ENCODE data around the gene MT1A. TPM values are rescaled to one million over a fixed set of nuclear protein-coding genes. Genes with fewer than 3 reads are reported as not detected.

MT1A gene
- polyA plus RNA-seq, 1 of the 3 experiments (the other 2 are of a cell fraction), result 5.4 TPM

DNA sequence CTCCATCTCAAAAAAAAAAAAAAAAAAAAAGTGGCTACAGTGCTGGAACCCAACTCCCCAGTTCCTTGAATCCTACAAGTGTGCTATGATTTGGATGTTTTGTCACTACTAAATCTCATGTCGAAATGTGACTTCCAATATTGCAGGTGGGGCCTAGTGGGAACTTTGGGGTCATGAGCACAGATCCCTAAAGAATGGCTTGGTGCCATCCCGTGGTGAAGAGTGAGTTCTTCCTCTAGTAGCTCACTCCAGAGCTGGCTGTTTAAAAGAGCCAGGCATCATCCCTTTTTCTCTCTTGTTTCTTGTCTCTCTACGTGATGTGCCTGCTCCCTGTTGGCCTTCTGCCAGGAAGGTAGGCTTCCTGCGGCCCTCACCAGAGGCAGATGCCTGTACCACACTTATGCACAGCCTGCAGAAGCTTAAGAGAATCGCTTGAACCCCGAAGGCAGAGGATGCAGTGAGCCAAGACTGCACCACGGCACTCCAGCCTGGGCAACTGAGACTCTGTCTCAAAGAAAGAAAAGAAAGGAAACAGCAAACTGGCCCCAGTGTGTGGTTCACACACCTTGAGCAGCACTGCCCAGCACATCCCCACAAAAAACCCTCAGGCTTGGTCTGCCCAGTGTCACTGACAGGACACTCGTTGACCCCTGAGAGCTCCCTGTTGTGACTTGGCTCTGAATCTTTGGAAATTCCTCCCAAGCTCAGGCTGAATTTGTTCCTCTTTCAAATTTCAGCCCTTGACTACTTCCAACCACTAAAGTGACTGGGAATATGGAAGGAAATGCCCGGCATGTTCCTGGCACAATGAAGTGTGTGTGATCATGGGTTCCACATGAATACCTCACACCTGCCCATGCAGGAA, 9.7 kb upstream of the MT1A start:
- H3K27me3 ChIP-seq (ENCODE audit: insufficient read depth), result no peaks in the 10 kb centered on the region; the same call in 1 of the 2 replicates
- ChIA-PET POLR2A (no interaction called here), CTCF (interaction anchor here (0.7 kb wide), 1 partner anchor 161 kb away, joined by 3 read pairs; no protein-coding TSS in a partner anchor)
- H3K79me2 ChIP-seq (ENCODE audit: insufficient read depth), result peaks cover 13% of the 10 kb centered on the region; the same call in 1 of the 2 replicates
- no peak overlapping the region for H3K4me3 ChIP-seq (ENCODE audit: low read depth in 2 of 2, low read length in 1 of 2)
- no peak for DNase-seq
- no peak overlapping the region for H3K27ac ChIP-seq (ENCODE audit: low read depth in 2 of 2, low read length in 1 of 2)
- H2AFZ ChIP-seq (ENCODE audit: low read depth), result no peak overlapping the region
- no peak overlapping the region for H3K4me2 ChIP-seq
- peaks cover 7% of the 10 kb centered on the region for H3F3A ChIP-seq (replicated peaks; ENCODE audit: insufficient read depth)
- WGBS (ENCODE audit: low lambda C conversion rate), result 83% methylated on average over 9 of the region's 9 CpGs
- H3K9me2 ChIP-seq, result no peaks in the 10 kb centered on the region
- TF ChIP-seq CTCF (IDR thresholded peaks at IDR 0.05) (0 out of 2 replicates have a peak, but pooled peaks have one; percentile 6), NFIC (IDR thresholded peaks at IDR 0.05; ENCODE audit: borderline replicate concordance) (peak; percentile 6; the same call in 1 of the 2 replicates), SMC3 (IDR thresholded peaks at IDR 0.05; ENCODE audit: low read depth, low read length) (no peak)
- H3K9ac ChIP-seq, result no peak overlapping the region
- H4K20me1 ChIP-seq (ENCODE audit: insufficient read depth), result no peaks in the 10 kb centered on the region
- peaks cover 7 to 20% of the 10 kb centered on the region in 2 experiments; a peak in 1 of 4 replicates for H3K4me1 ChIP-seq (ENCODE audit: control insufficient read depth in 1 of 2, insufficient read depth in 2 of 2, low read depth in 1 of 2, low read length in 1 of 2)
- H3K36me3 ChIP-seq (replicated peaks in 1 of 2; ENCODE audit: control insufficient read depth in 1 of 2, insufficient read depth in 2 of 2, low read length in 1 of 2), result no peaks in the 10 kb centered on the region
- no peaks in the 10 kb centered on the region for H3K9me3 ChIP-seq

- ChIA-PET POLR2A (interaction anchor here (1.2 kb wide), 1 partner anchor 11 kb away, joined by 3 read pairs; no protein-coding TSS in a partner anchor), CTCF (interaction anchor here (1.2 to 1.7 kb wide), 2 partner anchors 29 to 73 kb away, joined by 5 to 6 read pairs; no protein-coding TSS in a partner anchor)
- peak; percentile 76 for DNase-seq
- Histone ChIP-seq H3K9me3 (no peaks in the 10 kb centered on the region), H2AFZ (ENCODE audit: low read depth) (no peak overlapping the region), H3K4me3 (ENCODE audit: low read depth in 2 of 2, low read length in 1 of 2) (no peak overlapping the region), H3K27ac (ENCODE audit: low read depth in 2 of 2, low read length in 1 of 2) (no peak overlapping the region), H3K4me2 (no peak overlapping the region), H3K79me2 (ENCODE audit: insufficient read depth) (peaks cover 13% of the 10 kb centered on the region; the same call in 1 of the 2 replicates), H3K9me2 (no peaks in the 10 kb centered on the region), H3K9ac (no peak overlapping the region), H3K27me3 (ENCODE audit: insufficient read depth) (peaks cover 2% of the 10 kb centered on the region; the same call in 1 of the 2 replicates), H4K20me1 (ENCODE audit: insufficient read depth) (no peaks in the 10 kb centered on the region), H3K4me1 (ENCODE audit: control insufficient read depth in 1 of 2, insufficient read depth in 2 of 2, low read depth in 1 of 2, low read length in 1 of 2) (peaks cover 7 to 20% of the 10 kb centered on the region in 2 experiments; a peak in 1 of 4 replicates), H3K36me3 (replicated peaks in 1 of 2; ENCODE audit: control insufficient read depth in 1 of 2, insufficient read depth in 2 of 2, low read length in 1 of 2) (no peaks in the 10 kb centered on the region), H3F3A (replicated peaks; ENCODE audit: insufficient read depth) (peaks cover 7% of the 10 kb centered on the region)
- peak in 1 of 2 experiments; percentile 43; a peak in 2 of 4 replicates for TF ChIP-seq EP300 (IDR thresholded peaks at IDR 0.05; ENCODE audit: borderline replicate concordance in 1 of 2, low read depth in 1 of 2, low read length in 1 of 2)
- TF ChIP-seq RCOR1 (IDR thresholded peaks at IDR 0.05; ENCODE audit: low read length), result peak; percentile 87
- TF ChIP-seq PBX3 (IDR thresholded peaks at IDR 0.05), result no peak
- TF ChIP-seq ELF1 (IDR thresholded peaks at IDR 0.05), result no peak
- TF ChIP-seq GATA2 (CRISPR knock-in tag; IDR thresholded peaks at IDR 0.05), result peak; percentile 85
- 61% methylated on average over 3 of the region's 3 CpGs for WGBS (ENCODE audit: low lambda C conversion rate)
These were observed 8.9 kb upstream of the MT1A start for GRCh38 chr16:56629531-56629930.

Data from SK-N-SH (cell line).